8988T (cell line): ENCODE results near the gene CNN2.

Source experiments
- DNase-seq: peaks from one replicate; pipeline ENCODE4 v3.0.0; 2011

Gene CNN2

DNA sequence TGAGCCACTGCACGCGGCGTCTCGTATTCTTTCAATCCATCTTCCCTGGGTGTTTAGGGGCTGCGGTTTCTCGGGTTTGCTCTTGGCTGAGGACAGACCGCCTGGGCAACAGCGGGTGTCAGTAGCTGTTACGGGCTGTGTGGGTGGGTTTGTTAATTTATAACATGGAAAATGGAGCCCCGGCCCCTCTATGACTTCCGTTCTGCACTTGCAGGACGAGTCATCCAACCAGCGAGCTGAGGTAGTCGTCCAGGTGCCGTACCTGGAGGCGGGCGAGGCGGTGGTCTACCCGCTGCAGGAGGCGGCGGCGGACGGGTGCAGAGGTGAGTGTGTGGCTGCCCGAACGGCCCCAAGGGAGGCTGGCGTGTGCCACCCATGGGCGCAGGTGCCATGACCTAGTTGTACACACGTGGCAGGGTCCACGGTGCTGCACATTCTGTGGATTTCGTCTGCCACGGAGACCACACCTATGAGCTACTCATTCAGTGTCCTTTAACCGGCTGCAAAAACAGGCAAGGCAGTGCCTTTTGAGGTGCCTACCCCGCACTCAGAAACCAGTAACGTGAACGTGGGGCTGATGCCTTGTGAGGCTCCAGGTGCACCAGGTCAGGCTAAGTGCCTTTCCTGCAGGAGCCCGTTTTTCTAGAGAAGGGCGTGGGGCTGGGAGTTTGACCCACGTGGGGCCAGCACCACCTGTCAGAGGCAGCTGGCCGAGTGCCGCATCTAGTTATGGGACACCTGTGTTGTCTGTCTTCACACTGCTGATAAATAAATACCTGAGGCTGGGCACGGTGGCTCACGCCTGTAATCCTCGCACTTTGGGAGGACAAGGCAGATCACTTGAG, 57.8 kb downstream of the CNN2 start:
- DNase-seq, result no peak

DNA sequence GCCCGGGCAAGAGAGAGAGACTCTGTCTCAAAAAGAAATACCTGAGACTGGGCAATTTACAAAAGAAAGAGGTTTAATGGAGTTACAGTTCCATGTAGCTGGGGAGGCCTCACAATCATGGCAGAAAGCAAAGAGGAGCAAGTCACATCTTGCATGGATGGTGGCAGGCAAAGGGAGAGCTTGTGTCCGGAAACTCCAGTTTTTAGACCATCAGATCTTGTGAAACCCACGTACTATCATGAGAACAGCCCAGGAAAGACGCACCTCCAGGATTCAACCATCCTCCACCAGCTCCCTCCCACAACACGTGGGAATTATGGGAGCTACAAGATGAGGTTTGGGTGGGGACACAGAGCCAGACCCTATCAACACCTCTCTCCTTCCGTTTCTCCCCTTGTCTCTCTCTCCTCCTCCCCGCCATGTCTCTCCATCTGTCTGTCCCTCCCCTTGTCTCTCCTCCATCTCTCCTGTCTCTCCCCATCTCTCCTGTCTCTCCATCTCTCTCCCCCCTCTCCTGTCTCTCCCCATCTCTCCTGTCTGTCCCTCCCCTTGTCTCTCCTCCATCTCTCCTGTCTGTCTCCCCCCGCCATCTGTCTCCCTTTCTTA, 58.7 kb downstream of the CNN2 start:
- no peak for DNase-seq

DNA sequence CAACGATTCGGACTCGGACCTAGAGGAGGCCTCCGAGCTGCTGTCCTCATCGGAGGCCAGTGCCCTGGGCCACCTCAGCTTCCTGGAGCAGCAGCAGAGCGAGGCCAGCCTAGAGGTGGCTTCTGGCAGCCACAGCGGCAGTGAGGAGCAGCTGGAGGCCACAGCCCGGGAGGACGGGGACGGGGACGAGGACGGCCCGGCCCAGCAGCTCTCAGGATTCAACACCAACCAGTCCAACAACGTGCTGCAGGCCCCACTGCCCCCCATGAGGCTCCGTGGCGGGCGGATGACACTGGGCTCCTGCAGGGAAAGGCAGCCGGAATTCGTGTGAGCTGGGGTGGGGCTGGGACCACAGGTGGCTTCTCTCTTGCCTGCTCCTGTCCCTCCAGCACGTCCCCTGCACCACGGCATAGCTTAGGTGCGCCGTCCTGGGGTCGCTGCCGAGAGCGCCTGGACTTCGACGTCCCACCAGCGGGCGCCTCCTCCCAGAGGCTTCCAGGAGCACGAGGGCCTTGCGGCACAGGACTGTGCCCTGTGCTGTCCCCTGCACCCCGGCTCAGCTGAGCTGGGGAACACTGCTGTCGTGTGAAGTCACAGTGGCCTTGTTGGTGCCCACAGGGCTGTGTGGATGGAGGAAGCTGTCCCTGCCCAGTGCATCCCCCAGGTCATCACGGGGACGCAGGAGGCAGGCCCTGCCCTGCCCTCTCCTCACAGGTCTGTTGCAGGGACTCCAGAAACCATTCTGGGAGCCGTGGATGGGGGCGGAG, 59.5 kb downstream of the CNN2 start:
- no peak for DNase-seq

DNA sequence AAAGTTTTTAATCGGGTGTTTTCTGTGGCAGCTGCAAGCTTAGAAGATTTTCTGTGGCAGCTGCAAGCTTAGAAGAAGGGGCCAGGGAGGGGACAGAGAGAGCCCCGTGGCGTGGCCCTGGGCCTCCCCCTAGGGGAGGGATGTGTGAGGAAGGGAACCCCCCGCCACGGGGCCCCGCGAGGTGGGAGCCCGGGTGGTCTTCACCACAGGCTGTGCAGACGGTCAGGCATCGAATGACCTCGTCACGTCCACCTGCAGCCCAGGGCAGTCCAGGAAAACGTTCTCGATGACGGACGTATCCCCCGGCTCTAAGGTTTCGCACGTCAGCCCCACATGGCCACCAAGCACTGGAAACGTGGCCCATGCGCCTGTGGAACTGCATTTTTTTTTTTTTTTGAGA, 60.2 kb downstream of the CNN2 start:
- no peak for DNase-seq

DNA sequence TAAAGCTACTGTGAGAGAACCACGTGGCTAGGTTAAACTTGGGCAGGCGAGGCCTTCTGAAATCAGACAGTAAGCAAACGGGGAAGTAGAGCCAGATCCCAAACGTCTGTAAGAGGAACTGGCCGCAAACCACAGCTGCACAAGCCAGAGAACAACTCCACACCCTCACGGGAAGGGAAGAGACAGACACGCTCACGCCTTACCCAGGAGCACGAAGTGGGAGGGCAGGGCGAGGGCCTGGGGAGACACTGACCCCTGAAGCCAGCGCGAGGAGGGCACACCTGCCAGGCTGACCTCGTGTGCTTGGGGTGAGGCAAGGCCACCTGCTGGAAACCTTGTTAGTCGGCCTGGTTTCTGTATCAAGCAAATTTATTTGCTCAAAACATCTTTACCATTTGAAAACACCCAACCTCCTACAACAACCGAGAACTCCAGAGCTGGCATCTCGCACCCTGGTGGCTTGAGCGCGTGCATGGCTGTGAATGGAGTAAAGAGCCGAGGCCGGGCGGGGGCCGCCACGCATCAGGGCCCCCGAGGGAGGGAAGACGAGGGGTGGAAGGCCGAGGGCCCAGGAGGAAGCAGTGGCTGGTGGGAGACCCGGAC, 61.5 kb downstream of the CNN2 start:
- no peak for DNase-seq

DNA sequence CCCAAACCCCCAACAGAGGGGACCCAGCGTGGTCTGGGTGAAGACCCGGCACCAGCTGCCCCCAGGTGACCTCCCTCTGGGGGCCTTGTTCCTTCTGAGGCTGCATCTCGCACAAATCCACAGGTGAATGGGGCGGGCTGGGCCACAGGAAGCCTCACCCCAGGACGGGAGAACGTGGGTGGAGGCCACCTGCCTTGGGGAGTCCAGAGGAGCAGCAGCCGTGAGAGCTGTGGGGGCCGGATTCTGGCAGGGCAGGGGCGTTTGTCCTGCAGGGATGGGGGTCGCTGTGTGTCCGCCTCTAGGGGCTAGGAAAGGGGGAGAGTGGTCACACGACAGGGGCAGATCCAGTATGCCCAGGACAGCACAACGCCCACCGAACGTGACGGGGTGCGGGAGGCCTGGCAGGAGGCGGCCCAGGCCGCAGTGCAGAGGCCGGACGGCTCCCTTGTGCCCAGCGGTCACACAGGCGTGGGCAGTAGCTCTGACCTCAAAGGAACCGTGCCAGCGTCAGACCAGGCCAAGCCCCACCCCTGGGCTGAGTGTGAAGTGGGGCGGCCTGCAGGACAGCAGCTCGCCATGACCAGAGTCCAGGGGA, 62.1 kb downstream of the CNN2 start:
- DNase-seq, result no peak
